HG02981 (cell line): ENCODE measurements around the gene ECT2L.

Experiments used
- ATAC-seq: cut with Tn5 transposase; IDR thresholded peaks from one replicate; pipeline ENCODE4 v1.9.1; 2021; ENCODE audit warnings: mild to moderate bottlenecking, moderate library complexity; ENCODE audit not compliant: unreplicated experiment

The ECT2L gene

GRCh38 chr6:138795809-138796603, at the start of gene ECT2L:
TSS of gene ECT2L (plus strand) at chr6:138796087. CDS start at chr6:138813275, 17,188 bp downstream.
- no peak for ATAC-seq

GRCh38 chr6:138752017-138752416, 43.9 kb upstream of the ECT2L start:
- no peak for ATAC-seq

GRCh38 chr6:138757136-138757535, 38.8 kb upstream of the ECT2L start:
- ATAC-seq: no peak

GRCh38 chr6:138765896-138766655, 29.8 kb upstream of the ECT2L start:
- ATAC-seq: no peak

- no peak for ATAC-seq
These were observed 26.7 kb upstream of the ECT2L start for GRCh38 chr6:138769102-138769676.

- no peak for ATAC-seq
These were observed 23.2 kb upstream of the ECT2L start for GRCh38 chr6:138772596-138773176.

GRCh38 chr6:138773177-138774091, 22.5 kb upstream of the ECT2L start, which contains the start of gene CCDC28A:
TSS of gene CCDC28A (plus strand) at chr6:138773769. CDS start at chr6:138776121, 2,352 bp downstream.
- peak; percentile 92 for ATAC-seq

- no peak for ATAC-seq
These were observed 21.5 kb upstream of the ECT2L start for GRCh38 chr6:138774370-138774769.

GRCh38 chr6:138776659-138777058, 19.2 kb upstream of the ECT2L start:
- no peak for ATAC-seq

GRCh38 chr6:138778331-138778730, 17.6 kb upstream of the ECT2L start:
- no peak for ATAC-seq

- ATAC-seq: no peak
These were observed 13.6 kb upstream of the ECT2L start for GRCh38 chr6:138782243-138782642.

GRCh38 chr6:138785079-138785478, 10.8 kb upstream of the ECT2L start:
- ATAC-seq: no peak

GRCh38 chr6:138785980-138786379, 9.9 kb upstream of the ECT2L start:
- ATAC-seq: no peak

- ATAC-seq: no peak
These were observed 8.7 kb upstream of the ECT2L start for GRCh38 chr6:138787138-138787537.

GRCh38 chr6:138796771-138797170, 884 bp downstream of the ECT2L start:
- ATAC-seq: no peak

GRCh38 chr6:138797806-138798446, 2.0 kb downstream of the ECT2L start:
- ATAC-seq: no peak

GRCh38 chr6:138800377-138801150, 4.7 kb downstream of the ECT2L start:
- no peak for ATAC-seq

GRCh38 chr6:138803331-138803730, 7.4 kb downstream of the ECT2L start:
- no peak for ATAC-seq

- no peak for ATAC-seq
These were observed 8.0 kb downstream of the ECT2L start for GRCh38 chr6:138803861-138804260.
